HepG2 (cell line): ENCODE data around the gene ANKRD1. TPM values are rescaled to one million over a fixed set of nuclear protein-coding genes. Genes with fewer than 3 reads are reported as not detected.

Experiments used
- BRD4 ChIP-seq: sonication (generic); formaldehyde crosslinking; IDR thresholded peaks from 2 replicates; pipeline ENCODE4 v1.4.0; 2020; ENCODE audit warnings: missing genetic modification reagents
- HOXA3 ChIP-seq: sonication (generic); formaldehyde crosslinking; IDR thresholded peaks from 2 replicates; pipeline ENCODE4 v1.5.0; 2020; ENCODE audit warnings: missing genetic modification reagents
- MAX ChIP-seq: IDR thresholded peaks from 2 replicates; pipeline ENCODE4 v1.6.1; 2012; ENCODE audit warnings: inconsistent platforms
- NCOR1 ChIP-seq: fragments of 200-600 bp; sonication (generic); IDR thresholded peaks from 2 replicates; pipeline ENCODE4 v1.7.0; 2017; ENCODE audit warnings: antibody characterized with exemption, low read length, borderline replicate concordance
- polyA plus RNA-seq, 8 experiments: library from polyadenylated mRNA; depleted of rRNA in 3 of 8; stranded (reverse) in 7 of 8; unstranded in 1 of 8; fragments of >200 nt; fragmentation: Illumina TruSeq in 4 of 8; extraction: Trizol in 4 of 8; gene quantifications; 2 replicates each; pipeline versions ENCODE4 v1.2.1 to v1.2.3, GENCODE V29; 2011 to 2016; ENCODE audit warnings: low read depth in 4 of 8, missing spikeins in 1 of 8, mixed read lengths in 1 of 8; ENCODE audit not compliant: insufficient read depth in 1 of 8
- total RNA-seq, 5 experiments: library from RNA; depleted of rRNA; stranded (reverse); fragments of >200 nt; fragmentation: Illumina TruSeq; extraction: Trizol; gene quantifications; 2 replicates each; pipeline ENCODE4 v1.2.3, GENCODE V29; 2016; ENCODE audit warnings: low read depth in 1 of 5
- TF ChIP-seq, protein P1 (sequence below): sonication (generic); formaldehyde crosslinking; IDR thresholded peaks from 2 replicates; pipeline ENCODE4 v1.5.1; 2020; ENCODE audit warnings: mild to moderate bottlenecking, missing genetic modification reagents, moderate library complexity
- TF ChIP-seq, protein P2 (sequence below): sonication (generic); formaldehyde crosslinking; IDR thresholded peaks from 2 replicates; pipeline ENCODE4 v1.8.1; 2023; ENCODE audit warnings: mild to moderate bottlenecking, missing genetic modification reagents
- TF ChIP-seq, protein P3 (sequence below): sonication (generic); formaldehyde crosslinking; IDR thresholded peaks from 2 replicates; pipeline ENCODE4 v1.4.0; 2020; ENCODE audit warnings: mild to moderate bottlenecking, missing genetic modification reagents

ANKRD1 gene
- total and polyA plus RNA-seq, 2 of the 13 experiments (the other 11 are each of a cell fraction or from before 2014, with no cell fraction given) = 19.4 to 41.8 TPM

- TF ChIP-seq, protein P1, sequence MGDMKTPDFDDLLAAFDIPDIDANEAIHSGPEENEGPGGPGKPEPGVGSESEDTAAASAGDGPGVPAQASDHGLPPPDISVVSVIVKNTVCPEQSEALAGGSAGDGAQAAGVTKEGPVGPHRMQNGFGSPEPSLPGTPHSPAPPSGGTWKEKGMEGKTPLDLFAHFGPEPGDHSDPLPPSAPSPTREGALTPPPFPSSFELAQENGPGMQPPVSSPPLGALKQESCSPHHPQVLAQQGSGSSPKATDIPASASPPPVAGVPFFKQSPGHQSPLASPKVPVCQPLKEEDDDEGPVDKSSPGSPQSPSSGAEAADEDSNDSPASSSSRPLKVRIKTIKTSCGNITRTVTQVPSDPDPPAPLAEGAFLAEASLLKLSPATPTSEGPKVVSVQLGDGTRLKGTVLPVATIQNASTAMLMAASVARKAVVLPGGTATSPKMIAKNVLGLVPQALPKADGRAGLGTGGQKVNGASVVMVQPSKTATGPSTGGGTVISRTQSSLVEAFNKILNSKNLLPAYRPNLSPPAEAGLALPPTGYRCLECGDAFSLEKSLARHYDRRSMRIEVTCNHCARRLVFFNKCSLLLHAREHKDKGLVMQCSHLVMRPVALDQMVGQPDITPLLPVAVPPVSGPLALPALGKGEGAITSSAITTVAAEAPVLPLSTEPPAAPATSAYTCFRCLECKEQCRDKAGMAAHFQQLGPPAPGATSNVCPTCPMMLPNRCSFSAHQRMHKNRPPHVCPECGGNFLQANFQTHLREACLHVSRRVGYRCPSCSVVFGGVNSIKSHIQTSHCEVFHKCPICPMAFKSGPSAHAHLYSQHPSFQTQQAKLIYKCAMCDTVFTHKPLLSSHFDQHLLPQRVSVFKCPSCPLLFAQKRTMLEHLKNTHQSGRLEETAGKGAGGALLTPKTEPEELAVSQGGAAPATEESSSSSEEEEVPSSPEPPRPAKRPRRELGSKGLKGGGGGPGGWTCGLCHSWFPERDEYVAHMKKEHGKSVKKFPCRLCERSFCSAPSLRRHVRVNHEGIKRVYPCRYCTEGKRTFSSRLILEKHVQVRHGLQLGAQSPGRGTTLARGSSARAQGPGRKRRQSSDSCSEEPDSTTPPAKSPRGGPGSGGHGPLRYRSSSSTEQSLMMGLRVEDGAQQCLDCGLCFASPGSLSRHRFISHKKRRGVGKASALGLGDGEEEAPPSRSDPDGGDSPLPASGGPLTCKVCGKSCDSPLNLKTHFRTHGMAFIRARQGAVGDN (CRISPR knock-in tag) = no peak
- TF ChIP-seq NCOR1 (no peak), HOXA3 (CRISPR knock-in tag) (no peak), MAX (no peak), BRD4 (CRISPR knock-in tag) (0 out of 2 replicates have a peak, but pooled peaks have one; percentile 26)
- TF ChIP-seq, protein P2, sequence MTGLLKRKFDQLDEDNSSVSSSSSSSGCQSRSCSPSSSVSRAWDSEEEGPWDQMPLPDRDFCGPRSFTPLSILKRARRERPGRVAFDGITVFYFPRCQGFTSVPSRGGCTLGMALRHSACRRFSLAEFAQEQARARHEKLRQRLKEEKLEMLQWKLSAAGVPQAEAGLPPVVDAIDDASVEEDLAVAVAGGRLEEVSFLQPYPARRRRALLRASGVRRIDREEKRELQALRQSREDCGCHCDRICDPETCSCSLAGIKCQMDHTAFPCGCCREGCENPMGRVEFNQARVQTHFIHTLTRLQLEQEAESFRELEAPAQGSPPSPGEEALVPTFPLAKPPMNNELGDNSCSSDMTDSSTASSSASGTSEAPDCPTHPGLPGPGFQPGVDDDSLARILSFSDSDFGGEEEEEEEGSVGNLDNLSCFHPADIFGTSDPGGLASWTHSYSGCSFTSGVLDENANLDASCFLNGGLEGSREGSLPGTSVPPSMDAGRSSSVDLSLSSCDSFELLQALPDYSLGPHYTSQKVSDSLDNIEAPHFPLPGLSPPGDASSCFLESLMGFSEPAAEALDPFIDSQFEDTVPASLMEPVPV = no peak
- TF ChIP-seq, protein P3, sequence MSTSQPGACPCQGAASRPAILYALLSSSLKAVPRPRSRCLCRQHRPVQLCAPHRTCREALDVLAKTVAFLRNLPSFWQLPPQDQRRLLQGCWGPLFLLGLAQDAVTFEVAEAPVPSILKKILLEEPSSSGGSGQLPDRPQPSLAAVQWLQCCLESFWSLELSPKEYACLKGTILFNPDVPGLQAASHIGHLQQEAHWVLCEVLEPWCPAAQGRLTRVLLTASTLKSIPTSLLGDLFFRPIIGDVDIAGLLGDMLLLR = no peak
Measured at GRCh38 chr10:90937645-90938258, 16.9 kb upstream of the ANKRD1 start (continued).
